ENCODE measurements around the gene GPR78. TPM values are rescaled to one million over a fixed set of nuclear protein-coding genes. Genes with fewer than 3 reads are reported as not detected.

The GPR78 gene
- polyA plus RNA-seq, 1 donor (not counting 4 experiments of a cell fraction or from before 2014, with no cell fraction given) = not detected

DNA sequence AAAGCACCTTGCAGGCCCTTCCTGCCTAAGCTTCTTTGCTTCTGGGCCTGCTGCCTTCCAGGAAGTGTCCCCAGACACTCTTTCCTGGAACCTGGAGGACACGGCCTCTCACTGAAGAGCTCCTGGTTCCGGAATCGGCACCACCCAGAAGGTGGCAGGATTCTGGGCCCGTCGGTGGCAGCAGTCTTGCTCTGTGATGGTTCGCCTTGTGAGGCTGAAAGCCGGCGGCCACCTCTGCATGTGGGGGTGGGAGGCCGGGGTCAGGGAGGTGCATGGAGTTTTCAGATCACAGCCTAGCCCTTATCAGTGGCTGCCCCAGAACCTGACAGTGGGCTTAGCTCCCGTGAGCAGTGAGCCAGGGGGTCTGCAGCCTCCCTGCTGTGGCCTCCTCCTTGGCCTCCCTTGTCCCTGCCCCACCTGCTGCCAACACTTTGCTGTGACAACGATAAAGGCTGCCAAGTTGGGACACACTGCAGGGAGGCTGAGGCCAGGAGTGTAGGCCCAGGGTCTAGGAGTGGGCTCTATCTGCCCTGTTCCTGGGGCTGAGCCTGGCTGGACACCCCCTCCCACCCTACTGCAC lies 30.8 kb upstream of the GPR78 start:
- dilution Hi-C loops (cut with MboI; ENCODE audit: extremely low pct_ligation_motif_present, low sequenced_read_pairs) = no loop called here
- Histone ChIP-seq H3K79me2 (ENCODE audit: control insufficient read depth, insufficient read depth, low read length) (no peaks in the 10 kb centered on the region), H3K9me3 (ENCODE audit: control insufficient read depth, low read depth, low read length) (no peaks in the 10 kb centered on the region), H3K27ac (ENCODE audit: control insufficient read depth, insufficient read depth, low read length) (no peak overlapping the region), H3K36me3 (ENCODE audit: control insufficient read depth in 2 of 2, extremely low read depth in 1 of 2, insufficient read depth in 2 of 2, low read length in 2 of 2) (no peaks in the 10 kb centered on the region), H3K4me1 (ENCODE audit: control insufficient read depth, extremely low read depth, insufficient read depth, low read length) (peaks cover 11% of the 10 kb centered on the region), H3K9me1 (ENCODE audit: control insufficient read depth, extremely low read depth, insufficient read depth, low read length) (no peaks in the 10 kb centered on the region), H3K9ac (ENCODE audit: control insufficient read depth, extremely low read depth, insufficient read depth, low read length) (no peak overlapping the region), H2AFZ (ENCODE audit: control insufficient read depth, low read length) (no peak overlapping the region), H3K27me3 (ENCODE audit: control insufficient read depth, extremely low read depth, insufficient read depth, low read length) (peaks cover 5% of the 10 kb centered on the region), H3K4me3 (ENCODE audit: control insufficient read depth in 2 of 3, extremely low read depth in 1 of 3, insufficient read depth in 2 of 3, low read depth in 1 of 3, low read length in 3 of 3) (no peak overlapping the region), H4K20me1 (ENCODE audit: control insufficient read depth, extremely low read depth, insufficient read depth, low read length) (no peaks in the 10 kb centered on the region), H3K4me2 (ENCODE audit: control insufficient read depth, extremely low read depth, insufficient read depth, low read depth, low read length) (no peak overlapping the region)
- DNase-seq (ENCODE audit: low read depth, low spot score) = no peak
- FAIRE-seq = no peak
- TF ChIP-seq, protein P1, sequence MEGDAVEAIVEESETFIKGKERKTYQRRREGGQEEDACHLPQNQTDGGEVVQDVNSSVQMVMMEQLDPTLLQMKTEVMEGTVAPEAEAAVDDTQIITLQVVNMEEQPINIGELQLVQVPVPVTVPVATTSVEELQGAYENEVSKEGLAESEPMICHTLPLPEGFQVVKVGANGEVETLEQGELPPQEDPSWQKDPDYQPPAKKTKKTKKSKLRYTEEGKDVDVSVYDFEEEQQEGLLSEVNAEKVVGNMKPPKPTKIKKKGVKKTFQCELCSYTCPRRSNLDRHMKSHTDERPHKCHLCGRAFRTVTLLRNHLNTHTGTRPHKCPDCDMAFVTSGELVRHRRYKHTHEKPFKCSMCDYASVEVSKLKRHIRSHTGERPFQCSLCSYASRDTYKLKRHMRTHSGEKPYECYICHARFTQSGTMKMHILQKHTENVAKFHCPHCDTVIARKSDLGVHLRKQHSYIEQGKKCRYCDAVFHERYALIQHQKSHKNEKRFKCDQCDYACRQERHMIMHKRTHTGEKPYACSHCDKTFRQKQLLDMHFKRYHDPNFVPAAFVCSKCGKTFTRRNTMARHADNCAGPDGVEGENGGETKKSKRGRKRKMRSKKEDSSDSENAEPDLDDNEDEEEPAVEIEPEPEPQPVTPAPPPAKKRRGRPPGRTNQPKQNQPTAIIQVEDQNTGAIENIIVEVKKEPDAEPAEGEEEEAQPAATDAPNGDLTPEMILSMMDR (optimal IDR thresholded peaks at IDR 0.05 in 1 of 3, IDR thresholded peaks at IDR 0.05 in 1 of 3, conservative IDR thresholded peaks at IDR 0.05 in 1 of 3; ENCODE audit: extremely low read depth in 1 of 3, insufficient read depth in 2 of 3, low read length in 3 of 3) = no peak
- TF ChIP-seq EZH2 (IDR thresholded peaks at IDR 0.05; ENCODE audit: low read length) = no peak

DNA sequence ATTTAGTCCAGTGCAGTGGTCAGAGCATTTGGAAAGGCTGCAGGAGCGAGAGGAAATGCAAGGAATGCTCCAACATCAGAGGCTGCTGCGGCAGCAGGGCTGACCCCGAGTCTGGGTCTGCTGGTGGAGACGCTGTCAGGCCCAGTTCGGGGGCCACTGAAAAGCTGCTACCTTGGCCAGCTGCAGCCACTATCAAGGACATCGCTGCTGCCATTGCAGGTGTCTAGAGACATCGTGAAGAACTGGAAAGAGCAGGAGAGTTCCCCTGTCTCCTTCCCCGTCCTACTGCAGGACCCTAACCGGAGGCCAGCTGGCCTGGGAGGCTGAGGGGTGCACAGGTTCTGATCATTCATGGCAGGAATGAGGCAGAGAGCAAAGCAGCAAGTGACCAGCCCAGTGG lies 29.5 kb upstream of the GPR78 start:
- no peak overlapping the region for H3K27ac ChIP-seq (ENCODE audit: control insufficient read depth, insufficient read depth, low read length)
- DNase-seq (ENCODE audit: low read depth, low spot score) = no peak
- TF ChIP-seq, protein P1 (optimal IDR thresholded peaks at IDR 0.05 in 1 of 3, IDR thresholded peaks at IDR 0.05 in 1 of 3, conservative IDR thresholded peaks at IDR 0.05 in 1 of 3; ENCODE audit: extremely low read depth in 1 of 3, insufficient read depth in 2 of 3, low read length in 3 of 3) = no peak
- no peak for TF ChIP-seq EZH2 (IDR thresholded peaks at IDR 0.05; ENCODE audit: low read length)

More for the DNA sequence above, 29.5 kb upstream of the GPR78 start:
- dilution Hi-C loops (cut with MboI; ENCODE audit: extremely low pct_ligation_motif_present, low sequenced_read_pairs) = no loop called here
- no peak overlapping the region for H3K4me3 ChIP-seq (ENCODE audit: control insufficient read depth in 2 of 3, extremely low read depth in 1 of 3, insufficient read depth in 2 of 3, low read depth in 1 of 3, low read length in 3 of 3)
- H4K20me1 ChIP-seq (ENCODE audit: control insufficient read depth, extremely low read depth, insufficient read depth, low read length) = no peaks in the 10 kb centered on the region
- H3K79me2 ChIP-seq (ENCODE audit: control insufficient read depth, insufficient read depth, low read length) = no peaks in the 10 kb centered on the region
- H3K9ac ChIP-seq (ENCODE audit: control insufficient read depth, extremely low read depth, insufficient read depth, low read length) = no peak overlapping the region
- no peak overlapping the region for H2AFZ ChIP-seq (ENCODE audit: control insufficient read depth, low read length)
- peaks cover 11% of the 10 kb centered on the region for H3K4me1 ChIP-seq (ENCODE audit: control insufficient read depth, extremely low read depth, insufficient read depth, low read length)
- FAIRE-seq = no peak
- H3K36me3 ChIP-seq (ENCODE audit: control insufficient read depth in 2 of 2, extremely low read depth in 1 of 2, insufficient read depth in 2 of 2, low read length in 2 of 2) = no peaks in the 10 kb centered on the region
- H3K4me2 ChIP-seq (ENCODE audit: control insufficient read depth, extremely low read depth, insufficient read depth, low read depth, low read length) = no peak overlapping the region
- H3K9me1 ChIP-seq (ENCODE audit: control insufficient read depth, extremely low read depth, insufficient read depth, low read length) = no peaks in the 10 kb centered on the region
- no peaks in the 10 kb centered on the region for H3K9me3 ChIP-seq (ENCODE audit: control insufficient read depth, low read depth, low read length)
- peaks cover 9% of the 10 kb centered on the region for H3K27me3 ChIP-seq (ENCODE audit: control insufficient read depth, extremely low read depth, insufficient read depth, low read length)
